OCI-LY7 (cell line): ENCODE measurements around the gene ACTG2.

Experiments
- EZH2phosphoT487 ChIP-seq: fragments of 200-600 bp; sonication (generic); IDR thresholded peaks from 2 replicates; pipeline ENCODE4 v1.6.1; 2018; ENCODE audit warnings: low read depth, borderline replicate concordance, mild to moderate bottlenecking, mixed run types, antibody characterized with exemption, low read length, moderate library complexity, mixed read lengths
- TF ChIP-seq, protein P1 (sequence below): fragments of 200-600 bp; sonication (generic); conservative IDR thresholded peaks from 2 replicates; pipeline ENCODE4 v1.5.1; 2014; ENCODE audit warnings: mild to moderate bottlenecking, antibody characterized with exemption, low read length, moderate library complexity, mixed read lengths

DNA sequence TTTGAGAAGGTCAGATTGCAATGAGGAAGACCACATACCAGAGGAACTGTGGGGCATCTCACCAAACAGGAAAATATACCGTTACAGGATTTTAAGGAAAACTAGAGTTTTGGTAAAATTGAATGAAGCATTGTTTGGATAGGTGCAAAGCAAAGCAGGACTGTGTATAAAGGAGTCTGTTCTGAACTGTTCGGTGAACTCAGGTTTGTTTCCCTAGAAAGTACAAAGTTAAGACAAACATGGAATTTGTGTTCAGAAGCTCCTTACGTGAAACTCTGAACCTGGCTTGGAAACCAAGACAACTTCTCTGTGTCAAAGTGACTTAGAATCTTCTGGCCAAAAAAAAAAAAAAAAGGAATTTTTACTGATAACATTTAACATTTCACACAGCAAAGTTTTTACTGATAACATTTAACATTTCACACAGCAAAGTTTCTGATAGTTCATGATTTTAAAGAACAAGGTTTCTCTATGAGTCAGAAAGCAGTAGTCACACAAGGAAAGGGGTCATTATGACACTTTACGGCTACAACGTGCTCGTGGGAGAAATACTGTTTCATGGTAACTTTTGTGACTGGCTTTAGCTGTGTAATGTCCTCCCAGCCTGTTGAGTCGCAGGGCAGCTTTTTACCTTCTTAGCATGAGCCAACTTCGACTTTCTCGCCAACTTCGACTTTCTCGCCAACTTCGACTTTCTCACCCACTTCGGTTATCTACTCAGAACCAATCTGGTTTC lies 70.7 kb downstream of the ACTG2 start:
- TF ChIP-seq, protein P1, sequence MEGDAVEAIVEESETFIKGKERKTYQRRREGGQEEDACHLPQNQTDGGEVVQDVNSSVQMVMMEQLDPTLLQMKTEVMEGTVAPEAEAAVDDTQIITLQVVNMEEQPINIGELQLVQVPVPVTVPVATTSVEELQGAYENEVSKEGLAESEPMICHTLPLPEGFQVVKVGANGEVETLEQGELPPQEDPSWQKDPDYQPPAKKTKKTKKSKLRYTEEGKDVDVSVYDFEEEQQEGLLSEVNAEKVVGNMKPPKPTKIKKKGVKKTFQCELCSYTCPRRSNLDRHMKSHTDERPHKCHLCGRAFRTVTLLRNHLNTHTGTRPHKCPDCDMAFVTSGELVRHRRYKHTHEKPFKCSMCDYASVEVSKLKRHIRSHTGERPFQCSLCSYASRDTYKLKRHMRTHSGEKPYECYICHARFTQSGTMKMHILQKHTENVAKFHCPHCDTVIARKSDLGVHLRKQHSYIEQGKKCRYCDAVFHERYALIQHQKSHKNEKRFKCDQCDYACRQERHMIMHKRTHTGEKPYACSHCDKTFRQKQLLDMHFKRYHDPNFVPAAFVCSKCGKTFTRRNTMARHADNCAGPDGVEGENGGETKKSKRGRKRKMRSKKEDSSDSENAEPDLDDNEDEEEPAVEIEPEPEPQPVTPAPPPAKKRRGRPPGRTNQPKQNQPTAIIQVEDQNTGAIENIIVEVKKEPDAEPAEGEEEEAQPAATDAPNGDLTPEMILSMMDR: no peak
- no peak for TF ChIP-seq EZH2phosphoT487
